ENCODE results near the gene IFT22.

- TF ChIP-seq POLR2A (IDR thresholded peaks at IDR 0.05) (no peak), CTCF (IDR thresholded peaks at IDR 0.05) (no peak)
These were observed 12.3 kb upstream of the IFT22 start for GRCh38 chr7:101333912-101334311.
